Activated CD8-positive, alpha-beta memory T cell treated with anti-CD3 and anti-CD28 coated beads, Interleukin-2, amount 10 ng/mL, durations not matched to agents 7 days and 5 days (primary cell): Measurements from ENCODE around the gene AHR. TPM values are rescaled to one million over a fixed set of nuclear protein-coding genes. Genes with fewer than 3 reads are reported as not detected.

Experiments
- ATAC-seq: fragments of 150-1000 bp; cut with Tn5 transposase; one replicate; pipeline ENCODE4 v1.10.0; 2021; ENCODE audit warnings: moderate library complexity
- CTCF ChIA-PET: fragments of 350-600 bp; sonication (Branson Sonifier 250); formaldehyde crosslinking; loops from one replicate; lab custom pipeline; 2021; ENCODE audit warnings: antibody characterized with exemption; lab: Charles Lee
- DNase-seq: peaks from one replicate; pipeline ENCODE4 v3.0.0-alpha.2; 2020
- H3K27ac Mint-ChIP-seq: one replicate; pipeline ENCODE4 v1.8.0; 2021; ENCODE audit warnings: mild to moderate bottlenecking, mixed read lengths
- H3K27me3 Mint-ChIP-seq: one replicate; pipeline ENCODE4 v1.8.0; 2021; ENCODE audit warnings: mixed read lengths
- H3K36me3 Mint-ChIP-seq: one replicate; pipeline ENCODE4 v1.8.0; 2021; ENCODE audit warnings: mild to moderate bottlenecking, mixed read lengths
- H3K4me1 Mint-ChIP-seq: one replicate; pipeline ENCODE4 v1.8.0; 2021; ENCODE audit warnings: mixed read lengths
- H3K4me3 Mint-ChIP-seq: one replicate; pipeline ENCODE4 v1.8.0; 2021; ENCODE audit warnings: mild to moderate bottlenecking, moderate library complexity, mixed read lengths
- H3K9me3 Mint-ChIP-seq: one replicate; pipeline ENCODE4 v1.8.0; 2022; ENCODE audit warnings: low read depth, mixed read lengths
- total RNA-seq, 2 experiments: library from RNA; stranded (reverse); gene quantifications; one replicate each; pipeline ENCODE4 v1.2.3, GENCODE V29; 2021

The AHR gene
- total RNA-seq, 2 experiments from 2014 or later: 23.8 to 46.3 TPM

DNA sequence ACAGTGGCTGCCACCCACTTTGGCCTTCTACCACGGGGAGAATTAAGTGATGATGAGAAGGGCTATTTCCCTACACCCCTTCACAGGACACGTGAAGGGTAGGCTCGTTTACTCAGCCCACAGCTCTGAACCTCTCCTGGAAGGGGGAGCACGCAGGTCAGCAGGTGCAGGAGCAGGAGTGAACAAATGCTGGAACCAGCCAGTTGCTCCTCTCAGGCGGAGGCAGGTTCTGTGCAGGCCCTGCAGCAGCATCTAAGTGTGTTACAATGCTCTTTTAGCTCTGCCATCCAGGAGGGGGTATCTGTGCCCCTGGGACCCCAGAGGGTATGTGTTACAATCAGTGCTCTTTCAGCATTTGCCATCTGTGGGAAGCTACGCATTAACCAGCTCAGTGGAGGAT lies 61.2 kb downstream of the AHR start:
- ATAC-seq (no peak), DNase-seq (no peak)
- CTCF ChIA-PET: no interaction called here
- peaks cover 6% of the 10 kb centered on the region for H3K9me3 Mint-ChIP-seq
- H3K4me3 Mint-ChIP-seq: no peak overlapping the region
- no peak overlapping the region for H3K27ac Mint-ChIP-seq
- H3K36me3 Mint-ChIP-seq: peaks cover 18% of the 10 kb centered on the region
- no peaks in the 10 kb centered on the region for H3K4me1 Mint-ChIP-seq
- H3K27me3 Mint-ChIP-seq: no peaks in the 10 kb centered on the region

DNA sequence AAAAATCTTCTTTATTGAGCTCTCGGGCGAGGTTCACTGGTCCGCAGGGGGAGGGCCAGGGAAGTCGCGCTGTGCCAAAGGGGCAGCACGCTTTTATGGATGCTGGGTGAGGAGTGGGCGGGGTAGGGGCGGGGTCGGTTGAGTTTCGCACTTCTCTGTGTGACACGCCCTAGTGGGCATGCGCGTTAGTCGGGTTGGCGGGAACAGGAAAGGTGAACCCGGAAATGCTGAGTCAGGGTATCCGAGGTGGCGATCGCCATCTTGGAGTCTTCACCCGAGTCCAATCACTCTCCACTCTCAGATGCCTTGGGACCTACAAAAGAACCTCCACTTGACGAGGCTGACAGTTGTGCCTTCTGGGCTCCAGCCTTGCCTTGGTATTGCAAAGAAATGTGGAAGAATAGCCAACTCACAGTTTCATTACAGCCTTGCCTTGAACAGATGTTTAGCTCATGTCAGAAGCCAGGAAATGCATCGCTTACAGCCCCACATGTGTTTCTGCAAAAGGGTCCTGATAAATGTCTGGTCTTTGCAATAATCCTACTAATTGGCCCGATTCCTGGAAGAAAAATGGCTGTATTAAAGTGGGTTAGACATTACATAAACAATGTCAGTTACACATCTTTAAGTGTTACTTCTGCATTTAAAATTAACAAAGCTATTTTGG lies 64.1 kb downstream of the AHR start:
- CTCF ChIA-PET: interaction anchor here (1.0 kb wide), 1 partner anchor 55 kb away, joined by 3 read pairs; no protein-coding TSS in a partner anchor
- H3K27ac Mint-ChIP-seq: no peak overlapping the region
- ATAC-seq (no peak), DNase-seq (no peak)
- peaks cover 8% of the 10 kb centered on the region for H3K4me1 Mint-ChIP-seq
- peaks cover 6% of the 10 kb centered on the region for H3K9me3 Mint-ChIP-seq
- H3K36me3 Mint-ChIP-seq: peaks cover 13% of the 10 kb centered on the region
- no peaks in the 10 kb centered on the region for H3K27me3 Mint-ChIP-seq
- H3K4me3 Mint-ChIP-seq: no peak overlapping the region

DNA sequence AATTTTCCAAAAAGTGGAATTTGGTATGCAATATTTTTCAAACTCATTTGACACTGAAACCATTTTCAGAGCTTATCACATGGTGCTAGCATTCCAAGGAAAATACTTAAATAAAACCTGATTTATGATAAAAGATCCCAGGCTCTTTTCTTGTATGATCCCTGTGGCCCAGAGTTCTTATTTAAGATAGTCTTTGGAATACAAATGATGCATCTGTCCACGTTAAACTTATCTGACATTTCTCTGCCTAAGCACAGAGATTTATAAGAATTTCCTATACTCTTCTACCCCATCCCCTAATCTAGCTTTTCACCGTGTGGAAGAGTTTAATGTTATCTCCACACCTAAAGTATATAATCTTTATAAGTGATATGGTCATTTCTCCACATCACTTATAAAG lies 66.2 kb downstream of the AHR start:
- CTCF ChIA-PET: no interaction called here
- H3K4me1 Mint-ChIP-seq: peaks cover 8% of the 10 kb centered on the region
- no peak overlapping the region for H3K27ac Mint-ChIP-seq
- peaks cover 9% of the 10 kb centered on the region for H3K36me3 Mint-ChIP-seq
- no peak overlapping the region for H3K4me3 Mint-ChIP-seq
- DNase-seq (no peak), ATAC-seq (no peak)
- peaks cover 6% of the 10 kb centered on the region for H3K9me3 Mint-ChIP-seq
- H3K27me3 Mint-ChIP-seq: no peaks in the 10 kb centered on the region

DNA sequence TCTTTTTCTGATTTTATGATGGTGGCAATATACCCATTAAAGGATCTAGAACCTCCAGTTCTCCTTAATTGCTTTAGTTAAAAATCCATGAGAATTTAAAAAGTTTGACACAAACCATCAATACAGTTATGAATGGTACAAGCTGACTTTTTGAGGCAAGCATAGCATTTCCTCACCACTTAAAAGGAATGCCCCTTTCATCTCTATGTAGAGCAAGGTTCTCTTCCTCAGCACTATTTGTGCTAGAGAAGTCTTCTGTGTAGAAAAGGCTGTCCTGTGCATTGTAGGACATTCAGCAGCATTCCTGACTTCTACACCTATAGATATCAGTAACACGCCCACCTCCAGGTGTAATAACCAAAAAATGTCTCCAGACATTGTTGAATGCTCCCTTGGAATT lies 67.3 kb downstream of the AHR start:
- CTCF ChIA-PET: no interaction called here
- Mint-ChIP-seq H3K4me1 (peaks cover 8% of the 10 kb centered on the region), H3K4me3 (no peak overlapping the region), H3K27me3 (no peaks in the 10 kb centered on the region), H3K27ac (no peak overlapping the region), H3K36me3 (peaks cover 9% of the 10 kb centered on the region), H3K9me3 (peaks cover 6% of the 10 kb centered on the region)
- ATAC-seq (no peak), DNase-seq (no peak)

DNA sequence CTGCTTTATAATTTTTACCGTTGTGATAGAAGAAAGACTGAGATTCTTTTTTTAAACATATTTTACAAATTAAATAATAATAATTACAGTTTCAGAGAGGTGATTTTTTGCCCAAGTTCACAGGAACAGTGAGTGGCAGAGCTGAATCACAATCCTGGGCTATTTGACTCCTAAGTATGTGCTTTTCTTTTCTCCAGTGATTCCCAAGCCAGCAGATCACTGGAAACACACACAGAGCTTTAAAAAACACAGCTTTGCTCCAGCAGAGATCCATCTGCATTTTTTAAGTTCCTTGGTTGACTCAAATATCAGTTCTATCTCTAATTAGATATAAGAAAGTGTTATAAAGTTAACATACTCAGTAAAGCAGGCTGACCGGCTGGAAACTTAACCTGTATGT lies 69.0 kb downstream of the AHR start:
- Mint-ChIP-seq H3K36me3 (peaks cover 1% of the 10 kb centered on the region), H3K27ac (no peak overlapping the region), H3K27me3 (no peaks in the 10 kb centered on the region), H3K4me3 (no peak overlapping the region), H3K9me3 (peaks cover 3% of the 10 kb centered on the region), H3K4me1 (peaks cover 8% of the 10 kb centered on the region)
- ATAC-seq: no peak
- CTCF ChIA-PET: no interaction called here
- no peak for DNase-seq

DNA sequence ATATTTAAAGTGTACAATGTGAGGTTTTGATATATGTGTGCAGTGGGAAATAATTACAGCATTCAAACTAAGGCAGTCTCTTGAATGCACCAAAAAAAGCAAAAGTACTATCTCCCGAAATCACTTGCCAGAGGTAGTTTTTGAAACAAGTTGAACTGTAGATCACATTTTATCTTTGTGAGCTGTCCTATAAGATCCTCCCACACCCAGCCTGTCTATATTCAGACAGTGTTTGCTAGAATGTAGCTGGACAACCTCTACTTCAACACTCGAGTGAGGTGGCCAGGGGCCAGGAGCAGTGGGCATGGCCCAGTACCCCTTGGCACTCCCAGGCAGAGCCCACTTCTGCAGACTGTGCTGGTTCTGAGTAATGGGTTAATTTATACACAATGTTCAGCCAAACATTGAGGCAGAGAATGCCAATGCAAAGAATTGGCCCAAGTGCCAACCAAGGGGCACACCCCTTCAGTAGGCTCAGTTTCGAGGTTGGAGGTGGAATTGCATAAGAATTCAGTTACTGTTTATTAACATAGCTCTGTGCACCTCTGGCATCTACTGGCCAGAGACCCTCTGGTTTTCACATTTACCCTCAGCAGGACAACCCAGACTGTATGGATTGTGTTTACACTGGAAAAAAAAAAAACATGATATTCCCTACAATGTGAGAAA lies 70.5 kb downstream of the AHR start:
- Mint-ChIP-seq H3K4me1 (peaks cover 8% of the 10 kb centered on the region), H3K27ac (no peak overlapping the region), H3K36me3 (no peaks in the 10 kb centered on the region), H3K27me3 (no peaks in the 10 kb centered on the region), H3K9me3 (no peaks in the 10 kb centered on the region), H3K4me3 (no peak overlapping the region)
- no peak for DNase-seq
- CTCF ChIA-PET: no interaction called here
- no peak for ATAC-seq

DNA sequence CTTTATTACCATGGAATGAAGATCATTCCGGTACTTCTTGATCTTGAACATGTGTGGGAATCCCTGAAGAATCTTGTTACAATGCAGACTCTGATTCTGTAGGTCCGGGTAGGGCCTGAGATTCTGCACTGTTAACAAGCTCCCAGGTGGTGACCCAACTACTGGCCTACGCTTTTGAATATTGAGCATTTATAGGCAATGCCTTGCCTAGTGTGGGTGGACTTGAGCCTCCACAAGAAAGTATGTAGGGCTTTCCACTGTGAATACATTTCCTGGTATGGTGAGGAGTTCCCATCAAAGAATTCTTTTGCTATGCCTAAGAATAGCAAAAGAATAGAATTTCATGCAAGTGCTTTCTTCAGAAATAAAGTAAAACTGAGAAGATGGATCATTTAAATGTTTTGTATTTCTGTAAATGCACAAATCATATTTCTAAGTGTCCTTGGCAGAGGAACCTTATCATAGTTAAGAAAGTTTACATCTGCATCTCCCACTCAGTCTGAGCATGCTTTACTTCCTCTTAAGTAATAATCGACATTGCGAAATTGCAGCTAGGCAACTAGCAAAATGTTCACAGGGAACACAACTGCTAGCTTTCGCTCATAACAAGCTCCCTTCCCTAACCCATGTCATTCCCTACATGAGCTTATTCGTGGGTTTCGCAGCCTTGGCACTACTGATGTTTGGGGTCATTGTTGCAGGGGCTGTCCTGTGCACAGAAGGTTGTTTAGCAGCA lies 71.4 kb downstream of the AHR start:
- Mint-ChIP-seq H3K27me3 (no peaks in the 10 kb centered on the region), H3K27ac (no peak overlapping the region), H3K9me3 (no peaks in the 10 kb centered on the region), H3K4me1 (peaks cover 6% of the 10 kb centered on the region), H3K4me3 (no peak overlapping the region), H3K36me3 (no peaks in the 10 kb centered on the region)
- no peak for DNase-seq
- no peak for ATAC-seq
- CTCF ChIA-PET: no interaction called here

DNA sequence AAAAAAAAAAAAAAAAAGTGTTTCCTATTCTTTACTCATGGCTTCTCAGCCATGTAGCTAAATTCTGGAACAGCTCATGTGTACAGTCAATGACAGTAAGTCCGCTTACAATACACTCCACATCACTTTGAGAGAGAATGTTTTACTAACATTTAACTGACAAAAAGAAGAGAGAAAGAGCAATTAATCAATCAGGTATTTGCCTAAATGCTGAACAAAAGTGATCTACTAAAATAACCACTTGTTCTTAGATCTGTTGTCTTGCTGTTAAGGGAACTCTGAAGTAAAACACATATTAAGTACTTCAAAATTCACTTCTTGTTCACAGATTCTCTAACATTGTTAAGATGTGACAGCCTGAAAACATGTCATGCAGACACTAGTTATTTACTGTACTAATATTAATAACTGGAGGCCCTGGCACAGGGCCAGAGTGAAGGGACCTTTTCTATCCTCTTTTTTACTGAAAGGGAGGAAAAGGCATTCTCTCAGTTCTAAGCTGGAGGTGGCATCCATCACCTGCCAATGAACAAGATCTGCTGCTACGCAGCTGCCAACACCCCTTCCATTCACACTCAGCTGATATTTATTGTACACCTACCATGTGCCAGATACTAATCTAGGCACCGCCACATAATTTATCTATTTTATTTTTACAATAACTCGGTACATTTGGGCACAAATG lies 72.6 kb downstream of the AHR start:
- H3K4me3 Mint-ChIP-seq: no peak overlapping the region
- H3K27ac Mint-ChIP-seq: no peak overlapping the region
- no peaks in the 10 kb centered on the region for H3K9me3 Mint-ChIP-seq
- no peaks in the 10 kb centered on the region for H3K36me3 Mint-ChIP-seq
- no peak for DNase-seq
- no peaks in the 10 kb centered on the region for H3K4me1 Mint-ChIP-seq
- CTCF ChIA-PET: no interaction called here
- H3K27me3 Mint-ChIP-seq: no peaks in the 10 kb centered on the region
- ATAC-seq: no peak

DNA sequence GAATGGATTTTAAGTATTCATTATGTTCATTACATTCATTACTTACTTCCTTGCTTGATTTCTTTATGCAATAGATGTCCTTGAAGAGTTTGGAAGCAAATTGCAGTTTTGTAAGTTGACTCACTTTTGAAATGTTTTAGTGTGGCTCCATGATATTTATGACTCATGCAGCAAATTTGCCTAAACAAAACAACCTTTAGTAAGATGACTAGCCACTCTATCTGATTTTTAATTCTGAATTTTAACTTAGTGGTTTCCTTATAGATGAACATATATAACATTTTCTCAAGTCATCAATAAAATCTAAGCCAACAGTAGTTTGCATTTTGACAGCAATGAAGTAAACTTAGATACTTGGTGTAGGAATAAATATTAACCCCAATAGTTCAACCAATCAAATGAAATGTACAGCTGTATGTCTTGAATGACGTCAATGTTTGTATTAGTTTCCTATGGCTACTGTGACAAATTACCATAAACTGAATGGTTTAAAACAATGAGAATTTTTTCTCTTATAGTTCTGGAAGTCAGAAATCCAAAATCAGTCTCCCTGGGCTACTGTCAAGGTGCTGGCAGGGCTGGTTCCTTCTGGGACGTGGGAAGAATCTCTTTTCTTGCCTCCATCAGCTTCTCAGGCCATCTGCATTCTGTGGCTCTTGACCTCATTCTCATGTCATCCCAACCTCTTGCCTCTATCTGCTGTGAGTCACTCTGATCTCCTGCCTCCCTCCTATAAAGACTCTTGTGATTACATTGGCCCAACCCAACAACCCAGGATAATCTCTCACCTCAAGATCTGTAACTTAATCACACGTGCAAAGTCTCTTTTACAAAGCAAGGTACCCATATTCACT lies 73.4 kb downstream of the AHR start:
- Mint-ChIP-seq H3K27ac (no peak overlapping the region), H3K4me3 (no peak overlapping the region), H3K4me1 (no peaks in the 10 kb centered on the region), H3K27me3 (no peaks in the 10 kb centered on the region), H3K9me3 (no peaks in the 10 kb centered on the region), H3K36me3 (no peaks in the 10 kb centered on the region)
- CTCF ChIA-PET: no interaction called here
- DNase-seq (no peak), ATAC-seq (no peak)

DNA sequence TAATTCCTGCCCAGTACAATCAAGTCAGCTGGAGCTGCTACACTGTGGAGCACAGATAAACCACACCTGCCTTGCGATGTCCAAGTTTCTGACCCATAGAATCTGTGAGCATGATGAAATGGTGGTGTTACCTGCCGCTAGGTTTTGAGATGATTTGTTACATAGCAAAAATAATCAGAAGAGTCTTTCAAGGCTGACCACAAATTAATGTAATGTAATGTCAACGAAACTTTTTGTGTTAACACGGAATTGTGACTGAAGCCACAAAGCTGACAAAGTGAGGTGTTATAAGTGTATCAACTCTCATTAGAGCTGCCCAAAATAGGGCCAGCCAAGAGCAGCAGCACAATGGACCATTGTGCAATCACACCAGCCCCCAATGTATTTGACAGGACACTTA lies 75.7 kb downstream of the AHR start:
- ATAC-seq: no peak
- H3K36me3 Mint-ChIP-seq: no peaks in the 10 kb centered on the region
- H3K27ac Mint-ChIP-seq: no peak overlapping the region
- no peaks in the 10 kb centered on the region for H3K9me3 Mint-ChIP-seq
- H3K4me3 Mint-ChIP-seq: no peak overlapping the region
- DNase-seq: no peak
- no peaks in the 10 kb centered on the region for H3K4me1 Mint-ChIP-seq
- no peaks in the 10 kb centered on the region for H3K27me3 Mint-ChIP-seq
- CTCF ChIA-PET: interaction anchor here (1.3 to 2.1 kb wide), 2 partner anchors 13 to 34 kb away, joined by 3 to 4 read pairs; no protein-coding TSS in a partner anchor

DNA sequence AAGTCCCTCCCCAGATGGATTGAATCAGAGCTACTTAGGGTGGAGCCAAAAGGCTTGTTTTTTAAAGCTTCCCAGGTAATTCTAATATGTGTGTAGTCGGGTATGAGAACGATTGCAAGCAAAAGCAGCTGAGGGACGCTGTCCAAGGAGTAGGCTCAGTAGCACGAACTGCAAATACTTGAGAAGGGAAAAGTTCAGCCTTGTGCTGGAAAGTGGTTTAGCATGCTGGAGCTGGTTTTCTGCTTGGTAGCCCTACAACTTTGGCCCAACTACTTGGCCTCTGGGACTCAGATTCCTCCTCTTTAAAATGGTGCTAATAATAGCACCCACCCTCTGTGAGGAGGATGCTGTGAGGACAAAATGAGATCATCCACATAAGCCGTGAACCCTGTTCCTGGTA lies 76.2 kb downstream of the AHR start:
- Mint-ChIP-seq H3K27me3 (no peaks in the 10 kb centered on the region), H3K36me3 (no peaks in the 10 kb centered on the region), H3K27ac (no peak overlapping the region), H3K4me3 (no peak overlapping the region), H3K9me3 (no peaks in the 10 kb centered on the region), H3K4me1 (no peaks in the 10 kb centered on the region)
- DNase-seq (no peak), ATAC-seq (no peak)
- CTCF ChIA-PET: interaction anchor here (1.3 to 2.1 kb wide), 2 partner anchors 13 to 33 kb away, joined by 3 to 4 read pairs; no protein-coding TSS in a partner anchor

DNA sequence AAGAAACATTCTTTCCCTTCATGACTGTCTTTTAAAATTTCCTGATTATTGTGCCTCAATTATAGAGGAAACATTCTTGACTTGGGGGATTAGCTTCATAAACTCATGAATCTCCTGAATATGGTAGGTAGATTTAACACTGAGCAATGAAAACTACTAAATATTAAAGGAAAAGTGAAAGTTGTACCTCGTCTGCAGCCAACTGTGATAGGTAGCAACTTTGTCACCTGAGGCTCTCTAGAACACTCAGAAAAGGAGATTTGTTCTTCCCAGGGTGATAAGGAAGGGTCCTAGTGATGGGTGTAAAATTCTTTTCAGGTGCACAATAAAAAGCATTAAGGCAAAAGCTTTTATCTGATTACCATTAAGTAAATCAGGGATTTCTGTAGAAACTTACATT lies 78.1 kb downstream of the AHR start:
- Mint-ChIP-seq H3K27ac (no peak overlapping the region), H3K4me3 (no peak overlapping the region), H3K36me3 (no peaks in the 10 kb centered on the region), H3K27me3 (peaks cover 3% of the 10 kb centered on the region), H3K9me3 (no peaks in the 10 kb centered on the region), H3K4me1 (no peaks in the 10 kb centered on the region)
- CTCF ChIA-PET: no interaction called here
- no peak for ATAC-seq
- DNase-seq: no peak
